ENCODE data around the gene PDE4A.
"Not testable (repeated sequence)": the region's sequence is repeated elsewhere in the genome, so short reads cannot be mapped to it uniquely, and the experiment has no call there.

Gene PDE4A

DNA sequence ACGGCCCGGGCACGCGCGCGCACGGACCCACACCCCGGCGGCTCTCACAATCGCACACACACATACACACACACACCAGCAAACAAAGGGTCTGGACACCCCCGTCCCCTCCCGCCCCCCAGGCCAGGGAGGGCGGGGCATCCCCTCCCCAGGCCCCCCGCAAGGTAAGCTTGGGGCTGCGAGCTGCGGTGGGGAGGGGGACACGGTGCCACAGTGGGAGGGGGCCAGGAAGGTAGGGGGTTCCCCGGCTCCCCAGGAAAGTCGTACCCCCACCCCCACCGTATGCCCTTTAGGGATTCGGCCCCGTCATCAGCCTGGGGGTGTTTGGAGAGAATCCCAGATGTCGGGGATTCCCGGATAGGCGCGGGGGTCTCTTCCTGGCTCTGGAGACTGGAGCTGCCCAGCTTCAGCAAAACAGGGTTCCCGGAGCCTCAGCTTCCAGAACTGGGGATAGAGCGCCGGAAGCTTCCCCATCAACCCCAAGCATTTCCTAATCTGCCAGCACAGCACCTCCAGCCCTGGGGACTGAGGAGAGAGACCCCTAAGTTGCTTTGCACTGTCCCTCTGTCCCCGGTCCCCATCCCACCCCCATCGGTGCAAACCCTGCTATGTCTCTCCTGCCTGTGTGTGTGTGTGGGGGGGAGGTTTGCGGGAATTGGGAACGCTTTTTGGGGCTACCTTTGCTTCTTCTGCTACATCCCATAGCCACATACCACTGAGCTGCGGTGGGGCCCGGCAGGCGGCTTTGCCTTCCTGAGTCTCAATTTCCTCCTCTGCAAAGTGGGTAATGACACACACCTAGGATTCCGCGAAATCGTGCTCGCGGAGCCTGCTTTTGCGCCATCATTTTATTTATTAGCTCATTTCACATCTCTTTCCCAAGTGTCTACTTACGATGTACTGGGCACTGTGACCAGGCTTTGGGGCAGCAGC lies 15.2 kb upstream of the PDE4A start:
- no peak for DNase-seq

DNA sequence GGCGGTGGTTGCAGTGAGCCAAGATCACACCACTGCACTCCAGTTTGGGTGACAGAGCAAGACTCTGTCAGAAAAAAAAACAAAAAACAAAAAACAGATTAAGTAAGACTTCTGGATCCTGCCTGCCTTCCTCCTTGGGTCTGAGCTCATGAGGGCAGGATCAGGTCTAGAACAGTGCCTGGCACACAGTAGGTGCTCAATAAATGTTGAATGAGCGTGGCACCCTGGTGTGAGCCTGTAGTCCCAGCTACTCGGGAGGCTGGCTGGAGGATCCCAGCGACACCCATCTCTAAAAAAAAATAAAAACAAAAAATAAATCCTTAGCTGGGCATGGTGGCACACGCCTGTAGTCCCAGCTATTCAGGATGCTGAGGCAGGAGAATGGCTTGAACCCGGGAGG lies 14.1 kb upstream of the PDE4A start:
- no peak for DNase-seq

DNA sequence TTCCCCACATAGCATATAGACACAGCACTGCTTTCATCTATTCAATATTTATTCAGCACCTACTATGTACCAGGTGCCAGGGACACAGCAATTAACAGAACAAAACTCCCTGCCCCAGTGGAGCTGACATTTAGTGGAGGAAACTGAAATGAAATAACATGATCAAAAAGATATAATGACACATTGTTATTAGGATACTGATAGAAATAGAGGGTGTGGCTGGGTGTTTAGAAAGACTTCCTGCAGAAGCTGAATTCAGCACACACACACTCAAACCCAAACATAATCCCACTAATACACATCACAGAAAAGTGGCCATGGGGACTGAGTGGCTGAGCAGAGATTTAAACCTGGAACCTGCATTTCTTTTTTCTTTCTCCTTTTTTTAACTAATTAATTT lies 13.2 kb upstream of the PDE4A start:
- DNase-seq = no peak

DNA sequence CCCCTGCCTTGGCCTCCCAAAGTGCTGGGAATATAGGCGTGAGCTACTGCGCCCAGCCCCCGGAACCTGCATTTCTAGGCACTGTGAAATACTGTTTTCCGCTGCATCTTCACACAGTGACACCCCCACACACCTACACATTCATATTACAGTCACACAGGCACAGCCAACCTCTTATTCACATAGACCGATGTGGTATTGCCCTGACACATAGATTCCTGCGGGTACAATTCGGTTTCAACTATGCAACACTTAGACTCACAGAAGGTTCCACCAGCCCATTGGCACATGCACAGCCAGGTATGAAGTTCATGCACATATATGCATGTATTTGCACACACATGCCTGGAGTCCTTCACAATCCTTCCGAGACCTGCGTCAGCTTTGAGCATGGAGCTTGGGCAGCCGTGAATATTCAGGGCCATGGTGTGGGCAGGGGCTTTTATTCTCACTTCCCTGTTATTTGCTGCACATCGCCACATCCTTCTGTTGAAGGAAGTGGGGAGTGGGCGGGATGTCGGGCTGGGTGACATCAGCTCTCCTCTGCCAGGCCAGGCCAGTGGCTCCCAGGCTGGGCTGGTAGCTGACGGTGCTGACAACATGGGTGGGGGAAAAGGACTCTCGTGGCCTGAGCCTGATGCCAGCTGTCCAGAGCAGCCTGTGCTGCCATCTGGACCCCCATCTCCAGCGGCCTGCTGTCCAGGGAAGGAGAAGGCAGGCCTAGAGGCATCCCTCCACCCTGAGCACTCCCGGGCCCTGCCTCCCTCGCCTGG lies 11.6 kb upstream of the PDE4A start:
- no peak for DNase-seq

DNA sequence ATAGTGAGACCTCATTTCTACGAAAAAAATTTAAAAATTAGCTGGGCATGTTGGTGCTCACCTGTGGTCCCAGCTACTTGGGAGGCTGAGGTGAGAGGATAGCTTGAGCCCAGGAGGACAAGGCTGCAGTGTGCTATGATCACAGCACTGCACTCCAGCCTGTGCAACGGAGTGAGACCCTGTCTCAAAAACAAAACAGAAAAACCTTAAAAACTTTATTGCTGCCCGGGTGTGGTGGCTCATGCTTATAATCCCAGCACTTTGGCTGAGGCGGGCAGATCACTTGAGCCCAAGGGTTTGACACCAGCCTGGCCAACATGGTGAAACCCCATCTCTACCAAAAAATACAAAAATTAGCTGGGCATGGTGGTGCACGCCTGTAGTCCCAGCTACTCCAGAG lies 9.1 kb upstream of the PDE4A start:
- not testable (repeated sequence) for DNase-seq

DNA sequence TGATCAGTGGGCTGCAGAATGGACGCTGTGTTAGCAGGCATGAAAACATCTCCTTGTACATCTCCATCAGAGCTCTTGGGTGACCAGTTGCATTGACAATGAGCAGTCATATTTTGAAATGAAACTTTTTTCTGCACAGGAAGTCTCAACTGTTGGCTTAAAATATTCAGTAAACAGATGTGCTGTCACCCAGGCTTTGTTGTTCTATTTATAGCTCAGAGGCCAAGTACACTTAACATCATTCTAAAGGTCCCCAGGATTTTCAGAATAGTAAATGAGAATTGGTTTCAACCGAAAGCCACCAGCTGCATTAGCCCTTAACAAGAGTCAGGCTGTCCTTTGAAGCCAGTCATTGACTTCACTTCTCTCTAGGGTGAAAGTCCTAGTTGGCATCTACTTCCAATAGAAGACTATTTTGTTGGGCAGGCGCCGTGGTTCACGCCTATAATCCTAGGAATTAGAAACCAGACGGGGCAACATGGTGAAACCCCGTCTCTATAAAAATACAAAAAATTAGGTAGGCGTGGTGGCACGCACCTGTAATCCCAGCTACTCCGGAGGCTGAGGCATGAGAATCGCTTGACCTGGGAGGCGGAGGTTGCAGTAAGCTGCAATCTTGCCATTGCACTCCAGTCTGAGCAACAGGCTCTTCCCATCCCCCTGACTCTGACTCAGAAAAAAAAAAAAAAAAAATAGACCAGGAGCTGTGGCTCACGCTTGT lies 7.9 kb upstream of the PDE4A start:
- DNase-seq = peak; percentile 25

GRCh38 chr19:10416083-10416379 lies 4.3 kb upstream of the PDE4A start:
- DNase-seq = no peak

- DNase-seq = peak; percentile 50
These were observed 3.7 kb upstream of the PDE4A start for GRCh38 chr19:10416380-10417257.

- no peak for DNase-seq
These were observed 2.6 kb upstream of the PDE4A start for GRCh38 chr19:10417541-10418234.

GRCh38 chr19:10418235-10418484 lies 2.2 kb upstream of the PDE4A start:
- DNase-seq = no peak

DNA sequence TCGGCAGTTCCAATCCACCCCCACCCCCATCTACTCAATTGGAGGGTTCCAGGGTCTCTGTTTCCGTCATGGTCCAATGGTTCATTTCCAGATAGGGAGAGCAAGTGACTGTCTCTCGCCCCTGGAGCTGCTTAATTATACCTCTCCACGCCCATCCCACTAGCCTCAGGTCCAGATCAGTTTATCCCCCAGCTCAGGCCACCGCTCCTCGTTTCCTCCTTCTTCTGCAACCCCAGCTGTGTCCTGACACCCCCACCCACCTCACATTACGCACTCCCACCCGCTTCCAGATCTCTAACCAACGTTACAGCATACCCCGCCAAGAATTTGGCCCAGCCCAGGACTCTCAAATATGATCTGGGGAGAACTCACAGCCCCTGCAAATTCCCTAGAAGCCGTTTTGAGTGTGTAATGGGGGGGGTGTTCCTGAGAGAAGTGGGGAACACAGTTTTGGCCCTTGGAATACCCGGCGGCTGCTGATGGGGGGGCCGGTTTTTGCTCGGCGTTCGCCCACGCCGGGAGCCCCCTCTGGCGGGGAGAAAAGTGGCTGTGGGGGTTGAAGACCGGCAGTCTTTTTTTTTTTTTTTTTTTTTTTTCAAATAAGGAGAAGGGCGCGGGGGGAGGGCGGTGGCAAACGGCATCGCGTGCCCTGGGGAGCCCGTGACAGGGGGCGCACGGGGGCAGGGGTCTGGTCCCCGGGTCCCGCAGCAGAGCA lies 1.7 kb upstream of the PDE4A start:
- no peak for DNase-seq

DNA sequence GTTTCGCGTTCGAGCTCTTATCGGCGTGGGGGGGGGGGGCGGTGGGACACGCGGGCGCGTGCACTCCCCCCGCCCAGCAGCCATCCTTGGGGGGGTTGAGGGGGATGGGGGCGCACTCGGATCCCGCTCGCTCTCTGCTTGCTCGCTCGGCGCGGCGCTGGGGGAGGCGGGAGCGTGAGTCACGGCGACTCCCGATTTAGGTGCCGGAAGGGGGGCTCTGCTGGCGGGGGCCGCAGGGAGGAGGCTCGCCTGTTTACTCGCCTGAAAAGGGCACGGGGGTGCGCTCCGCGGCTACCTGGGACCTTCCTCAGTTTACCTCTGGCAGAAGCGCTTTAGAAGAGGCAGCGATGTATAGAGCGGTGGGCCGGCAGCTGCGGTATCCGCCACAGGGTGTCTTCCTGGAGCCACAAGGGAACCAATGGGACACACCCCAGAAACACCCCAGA lies 1.1 kb upstream of the PDE4A start:
- no peak for DNase-seq

DNA sequence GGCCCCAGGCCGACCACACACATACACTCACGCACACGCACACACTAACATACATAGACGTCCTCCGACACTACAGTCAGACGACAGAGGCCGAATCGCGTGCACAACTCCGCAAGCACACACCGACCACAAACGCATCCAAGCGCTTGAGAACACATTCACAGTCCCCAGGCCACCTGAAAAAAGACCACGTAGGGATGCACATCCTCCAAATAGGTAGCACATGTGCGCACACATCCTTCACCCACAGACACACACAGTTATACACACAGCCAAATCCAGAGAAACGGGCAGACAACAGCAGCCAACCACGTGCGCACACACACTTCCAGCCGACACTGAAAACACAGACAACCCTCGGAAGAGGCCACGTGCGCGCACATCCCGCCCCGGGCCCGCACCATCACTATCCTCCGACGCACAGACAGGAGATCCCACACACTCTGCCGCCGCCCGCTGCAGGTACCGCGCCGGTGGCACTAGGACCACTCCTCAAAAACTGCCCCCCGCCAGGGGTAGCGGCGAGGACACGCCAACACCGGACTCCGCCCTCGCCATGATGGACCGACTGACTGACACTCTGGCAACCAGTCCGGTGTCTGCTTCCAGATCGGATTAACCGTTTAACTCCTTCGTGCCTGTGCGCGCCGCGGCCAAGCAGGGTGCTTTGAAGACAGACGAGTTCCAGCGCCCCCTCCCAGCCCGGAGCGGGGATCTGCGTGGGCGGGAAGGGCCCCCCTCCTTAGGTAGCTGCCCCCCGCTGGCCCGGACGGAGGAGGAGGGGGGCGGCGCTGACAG lies 493 bp upstream of the PDE4A start:
- peak; percentile 33 for DNase-seq

GRCh38 chr19:10421240-10422045 lies 1.1 kb downstream of the PDE4A start:
- DNase-seq = no peak

- no peak for DNase-seq
These were observed 1.7 kb downstream of the PDE4A start for GRCh38 chr19:10422046-10422461.

DNA sequence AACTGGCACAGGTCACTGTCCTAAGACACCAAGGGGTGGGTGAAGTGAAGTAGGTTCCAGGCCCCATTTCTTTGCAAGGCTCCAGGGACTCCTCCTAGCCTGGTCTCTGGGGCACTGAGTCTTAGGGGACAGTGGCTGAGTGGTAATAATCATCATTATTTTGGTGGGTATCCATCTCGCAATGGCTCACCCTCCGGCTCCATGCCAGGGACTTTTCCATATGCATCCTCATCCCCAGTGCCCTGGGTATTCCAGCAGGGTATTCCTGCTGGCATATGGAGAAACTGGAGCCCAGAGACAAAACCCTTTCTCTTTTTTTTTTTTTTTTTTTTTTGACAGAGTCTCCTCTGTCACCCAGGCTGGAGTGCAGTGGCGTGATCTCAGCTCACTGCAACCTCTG lies 2.5 kb downstream of the PDE4A start:
- no peak for DNase-seq

- peak; percentile 31 for DNase-seq
These were observed 3.8 kb downstream of the PDE4A start for GRCh38 chr19:10424011-10424637.

DNA sequence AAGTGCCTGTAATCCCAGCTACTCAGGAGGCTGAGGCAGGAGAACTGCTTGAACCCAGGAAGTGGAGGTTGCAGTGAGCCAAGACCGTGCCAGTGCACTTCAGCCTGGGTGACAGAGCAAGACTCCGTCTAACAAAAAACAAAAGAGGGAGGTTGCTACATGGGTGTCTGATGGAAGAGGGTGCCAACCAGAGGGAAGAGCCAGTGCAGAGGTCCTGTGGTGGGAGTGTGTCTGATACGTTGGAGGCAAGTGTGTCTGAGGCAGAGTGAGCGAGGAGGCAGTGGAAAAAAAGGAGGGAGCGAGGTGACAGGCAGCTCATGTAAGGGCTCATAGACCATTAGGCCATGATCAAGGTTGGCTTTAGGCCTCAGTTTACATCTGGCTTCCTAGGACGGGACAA lies 6.8 kb downstream of the PDE4A start:
- DNase-seq = no peak

DNA sequence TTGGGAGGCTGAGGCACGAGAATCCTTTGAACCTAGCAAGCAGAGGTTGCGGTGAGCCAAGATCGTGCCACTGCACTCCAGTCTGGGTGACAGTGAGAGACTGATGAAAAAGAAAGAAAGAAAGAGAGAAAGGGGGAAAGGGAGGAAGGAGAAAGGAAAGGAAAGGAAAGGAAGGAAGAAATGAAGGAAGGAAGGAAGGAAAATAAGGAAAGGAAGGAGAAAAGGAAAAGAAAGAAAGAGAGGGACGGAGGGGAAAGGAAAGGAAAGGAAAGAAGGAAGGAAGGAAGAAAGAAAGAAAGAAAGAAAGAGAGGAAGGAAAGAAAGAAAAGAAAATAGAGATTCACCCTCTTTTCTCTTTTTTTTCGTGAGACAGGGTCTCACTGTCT lies 8.7 kb downstream of the PDE4A start:
- DNase-seq = no peak
